Heart left ventricle (tissue), 13 donors: ENCODE results near the gene PTTG1IP.

Source experiments
- POLR2A ChIP-seq, 2 donors: fragments of 450-650 bp; IDR thresholded peaks; one replicate each; pipeline ENCODE4 v1.6.1; 2017; ENCODE audit warnings: antibody characterized with exemption in 2 of 2, mild to moderate bottlenecking in 2 of 2, moderate library complexity in 2 of 2
- TF ChIP-seq, protein P1 (sequence below), 12 donors: fragments of 200-600 bp; sonication (generic) in 4 of 12; IDR thresholded peaks; one replicate each; pipeline versions ENCODE4 v1.5.0 to v1.8.0; 2018 to 2022; ENCODE audit warnings: antibody characterized with exemption in 12 of 12, mild to moderate bottlenecking in 5 of 12
- donor health status: ischemic (EF 13 %, LVEDD 7.1; RV severe dilation, severe dysfunction).
- donor health status: DM: no; HTN: yes; CAD: no.
- donor health status: DM: no; HTN: no; CAD: no.
- donor health status: ischemic (EF 25% LVEDD 6.9; RV normal size, moderate dysfunction).
- donor health status: ischemic (EF 25% LVEDD 5.7; RV mildly dilated, moderate dysfunction).
- donor health status: ischemic (EF 35%, LVEDD 5.7; RV mildly dilated, moderate dysfunction).
- donor health status: nonischemic (EF 11% LVEDD 7.7; RV severe dilation, severe dysfunction).
- donor health status: DM: yes; HTN: yes; CAD: no.
- donor health status: PGD.
- donor health status: ischemic (EF 29% LVEDD 5.4; RV normal size, mild dysfunction).
- donor health status: nonischemic (EF 23%, LVEDD 6.1; RV moderate dilation, normal function).

- TF ChIP-seq POLR2A (IDR thresholded peaks at IDR 0.05), result peak in 1 of 2 donors; percentile 83
- TF ChIP-seq, protein P1, sequence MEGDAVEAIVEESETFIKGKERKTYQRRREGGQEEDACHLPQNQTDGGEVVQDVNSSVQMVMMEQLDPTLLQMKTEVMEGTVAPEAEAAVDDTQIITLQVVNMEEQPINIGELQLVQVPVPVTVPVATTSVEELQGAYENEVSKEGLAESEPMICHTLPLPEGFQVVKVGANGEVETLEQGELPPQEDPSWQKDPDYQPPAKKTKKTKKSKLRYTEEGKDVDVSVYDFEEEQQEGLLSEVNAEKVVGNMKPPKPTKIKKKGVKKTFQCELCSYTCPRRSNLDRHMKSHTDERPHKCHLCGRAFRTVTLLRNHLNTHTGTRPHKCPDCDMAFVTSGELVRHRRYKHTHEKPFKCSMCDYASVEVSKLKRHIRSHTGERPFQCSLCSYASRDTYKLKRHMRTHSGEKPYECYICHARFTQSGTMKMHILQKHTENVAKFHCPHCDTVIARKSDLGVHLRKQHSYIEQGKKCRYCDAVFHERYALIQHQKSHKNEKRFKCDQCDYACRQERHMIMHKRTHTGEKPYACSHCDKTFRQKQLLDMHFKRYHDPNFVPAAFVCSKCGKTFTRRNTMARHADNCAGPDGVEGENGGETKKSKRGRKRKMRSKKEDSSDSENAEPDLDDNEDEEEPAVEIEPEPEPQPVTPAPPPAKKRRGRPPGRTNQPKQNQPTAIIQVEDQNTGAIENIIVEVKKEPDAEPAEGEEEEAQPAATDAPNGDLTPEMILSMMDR (IDR thresholded peaks at IDR 0.05), result peak in 1 of 12 donors; percentile 1
These were observed 71.8 kb downstream of the PTTG1IP start, which contains the start of gene UBE2G2 for GRCh38 chr21:44801468-44802395.
